NCI-H510A treated with DMSO at 0.1 percent for 48 hours (cell line): Measurements from ENCODE around the gene CNTN6.
"Not testable (repeated sequence)": the region's sequence is repeated elsewhere in the genome, so short reads cannot be mapped to it uniquely, and the experiment has no call there.

Experiments
- DNase-seq: peaks from one replicate; lab custom pipeline; 2025; lab: John Stamatoyannopoulos, UW

The CNTN6 gene

DNA sequence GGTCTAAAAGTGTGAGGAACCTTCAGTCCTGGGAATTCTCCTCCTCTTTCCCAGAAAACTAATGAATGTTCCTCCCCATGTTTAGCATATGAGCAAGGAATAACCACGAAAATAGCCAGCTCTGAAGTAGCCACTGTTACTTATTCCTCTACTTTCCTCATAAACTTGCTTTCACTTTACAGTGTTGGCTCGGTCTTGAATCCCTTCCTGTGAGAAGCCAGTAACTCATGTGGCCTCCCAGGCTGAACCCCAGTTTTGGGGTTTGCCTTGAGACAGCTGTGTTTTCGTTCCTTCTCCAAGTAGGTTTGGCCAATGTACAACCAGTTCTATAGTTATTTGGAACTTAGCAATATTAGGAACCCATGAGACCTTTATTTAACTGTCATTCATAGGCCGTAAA, 195.0 kb downstream of the CNTN6 start:
- no peak for DNase-seq

DNA sequence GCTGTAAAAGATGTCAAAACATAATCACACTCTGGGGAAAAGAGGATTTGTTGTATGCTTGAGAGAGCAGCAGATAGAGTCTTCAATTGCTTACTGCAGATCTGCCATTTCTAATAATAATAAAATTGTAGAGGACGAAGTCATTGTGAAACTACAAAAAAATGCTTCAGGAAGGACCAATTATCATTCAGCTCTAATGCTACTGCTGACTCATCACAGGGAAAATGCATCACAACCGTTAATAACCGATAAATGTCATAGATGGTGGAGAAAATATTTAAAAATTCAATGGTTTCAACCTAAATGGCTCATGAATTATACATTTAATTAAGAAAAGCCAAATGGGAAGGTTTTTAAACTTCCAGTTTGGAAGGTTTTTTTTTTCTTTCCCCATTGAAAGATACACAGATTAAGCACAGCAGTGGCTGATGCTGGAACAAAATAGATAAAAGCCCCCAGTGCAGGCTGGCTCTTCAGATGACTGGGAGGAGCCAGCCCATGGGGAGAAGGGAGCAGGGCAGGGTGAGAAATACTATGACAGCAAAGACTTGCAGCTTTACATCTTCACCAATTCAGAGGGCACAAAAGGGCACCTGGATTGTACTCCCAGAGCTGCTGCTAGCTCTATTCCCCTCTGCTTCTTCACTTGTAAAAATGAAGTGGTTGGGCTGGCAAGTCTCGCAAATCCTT, 196.1 kb downstream of the CNTN6 start:
- no peak for DNase-seq

- no peak for DNase-seq
Measured at GRCh38 chr3:1292571-1293071, 199.8 kb downstream of the CNTN6 start.

DNA sequence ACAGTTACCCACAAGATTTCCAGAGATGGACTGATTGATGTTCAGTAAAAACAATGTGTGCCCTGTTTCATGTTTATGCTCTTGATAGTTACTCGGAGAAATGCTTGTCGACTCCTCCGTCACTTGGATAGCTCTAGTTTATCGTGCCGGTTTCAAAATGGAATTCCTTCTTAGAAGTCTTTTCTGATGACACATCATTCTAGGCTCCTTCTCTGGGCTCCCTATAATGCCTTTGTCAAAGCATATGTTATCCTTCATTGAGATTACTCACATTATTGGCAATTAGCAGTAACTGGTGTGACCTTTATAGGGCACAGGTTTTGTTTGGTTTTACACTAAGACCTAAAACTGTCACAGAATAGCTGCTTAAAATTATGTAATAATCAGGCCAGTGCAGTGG, 201.8 kb downstream of the CNTN6 start:
- DNase-seq = no peak

DNA sequence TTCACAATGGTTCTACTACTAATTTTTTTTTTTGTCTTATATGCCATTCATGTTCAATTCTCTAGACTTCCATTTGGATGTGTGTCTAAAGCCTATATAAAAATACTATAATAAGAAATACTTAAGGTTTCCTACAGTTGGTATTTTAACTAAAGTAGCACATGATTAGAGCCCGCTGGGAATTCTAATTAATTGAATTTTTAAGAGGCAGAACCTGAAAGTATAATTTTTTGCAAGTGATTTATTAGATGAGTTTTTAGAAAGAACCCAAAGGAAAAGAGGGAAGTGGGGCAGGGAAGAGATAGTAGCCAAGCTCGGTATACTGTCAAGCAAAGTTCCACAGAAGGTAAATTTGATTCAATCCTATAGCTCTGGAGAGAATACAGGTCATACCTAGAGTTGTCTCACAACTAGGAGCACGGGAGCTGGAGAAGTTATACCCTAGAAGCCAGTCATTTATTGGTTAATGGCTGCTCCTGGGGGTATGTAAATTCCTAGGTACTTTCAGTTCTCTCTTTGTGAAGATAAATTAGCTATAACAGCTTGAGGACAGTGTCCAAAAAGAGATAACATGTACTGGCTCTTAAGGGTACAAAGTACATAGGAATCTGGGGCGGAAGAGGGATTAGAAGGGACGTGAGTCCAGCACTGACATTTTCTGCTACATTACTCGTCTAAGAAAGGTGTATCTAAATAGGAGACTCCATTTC, 225.6 kb downstream of the CNTN6 start:
- no peak for DNase-seq

DNA sequence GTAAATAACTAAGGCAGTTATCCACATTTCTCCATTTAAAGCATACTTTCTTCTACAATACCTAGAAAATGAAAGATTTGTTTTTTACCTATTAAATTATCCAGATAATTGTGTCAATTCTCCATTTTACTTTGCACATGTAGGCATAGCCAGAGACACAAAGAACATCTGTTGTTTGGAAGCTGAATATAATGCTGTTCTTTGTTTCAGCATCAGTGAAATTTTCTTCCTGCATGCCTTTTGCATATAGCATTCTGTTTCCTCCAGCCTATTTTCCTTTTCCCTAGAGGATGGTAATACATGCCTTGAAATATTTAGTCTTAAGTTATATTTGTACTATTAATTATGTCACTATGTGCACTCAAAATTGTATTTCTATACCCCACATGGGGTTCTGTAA, 233.7 kb downstream of the CNTN6 start:
- DNase-seq = no peak

DNA sequence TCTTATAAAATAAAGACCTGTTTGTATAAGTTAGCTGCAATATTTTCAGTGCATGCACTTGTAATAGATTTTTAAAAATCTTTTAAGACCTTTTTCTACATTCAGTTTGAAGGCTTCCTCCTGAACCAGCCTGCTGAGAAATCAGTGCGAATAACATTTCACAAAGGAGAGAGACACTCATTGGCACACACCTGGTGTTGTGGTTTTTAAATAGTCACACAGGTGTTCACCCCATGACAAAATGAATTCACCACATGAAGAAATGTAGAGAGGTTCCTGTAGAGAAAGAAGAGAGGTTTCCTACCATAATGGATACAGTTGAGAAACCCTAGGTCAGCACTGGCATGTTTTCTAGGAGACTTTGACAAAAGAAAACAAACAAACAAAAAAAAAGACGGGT, 237.3 kb downstream of the CNTN6 start:
- DNase-seq = no peak

DNA sequence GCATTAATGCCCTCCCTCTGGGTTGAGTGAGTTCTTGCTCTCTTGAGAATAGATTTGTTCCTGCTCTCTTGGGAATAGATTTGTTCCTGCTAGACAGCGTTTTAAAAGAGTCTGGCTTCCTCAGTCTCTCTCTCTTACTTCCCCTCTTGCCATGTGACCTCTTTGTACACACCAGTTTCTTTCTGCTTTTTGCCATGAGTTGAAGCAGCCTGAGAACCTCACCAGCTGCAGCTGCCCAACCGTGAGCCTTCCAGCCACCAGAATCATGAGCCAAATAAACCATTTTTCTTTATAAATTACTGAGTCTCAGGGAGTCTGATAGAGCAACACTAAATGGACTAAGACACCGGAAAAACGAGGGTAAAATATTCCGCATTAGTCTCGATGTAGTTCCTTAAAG, 253.6 kb downstream of the CNTN6 start:
- DNase-seq = no peak

DNA sequence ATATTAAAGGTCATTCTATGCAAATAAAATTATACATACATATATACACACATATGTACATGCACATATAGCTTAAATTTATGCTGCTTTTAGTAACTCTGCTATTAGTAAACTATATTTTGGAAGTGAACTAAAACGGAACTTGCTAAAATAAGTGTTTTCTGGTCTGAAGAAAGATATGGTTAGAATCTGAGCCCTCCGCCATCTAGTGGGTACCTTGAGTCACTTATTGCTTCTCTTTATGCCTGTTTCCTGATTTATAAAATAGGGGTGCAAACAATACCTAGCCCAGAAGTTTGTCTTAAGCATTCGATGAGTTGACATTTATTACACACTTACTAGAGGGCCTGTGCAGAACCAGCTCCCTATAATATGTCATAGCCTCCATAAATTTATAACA, 255.7 kb downstream of the CNTN6 start:
- no peak for DNase-seq

GRCh38 chr3:1350885-1351284, 258.1 kb downstream of the CNTN6 start:
- DNase-seq = no peak

GRCh38 chr3:1355691-1356090, 262.9 kb downstream of the CNTN6 start:
- no peak for DNase-seq

GRCh38 chr3:1356101-1356500, 263.3 kb downstream of the CNTN6 start:
- DNase-seq = no peak

- no peak for DNase-seq
Measured at GRCh38 chr3:1365528-1365927, 272.7 kb downstream of the CNTN6 start.

GRCh38 chr3:1374471-1374870, 281.6 kb downstream of the CNTN6 start:
- DNase-seq = peak; percentile 1

- no peak for DNase-seq
Measured at GRCh38 chr3:1375145-1375544, 282.3 kb downstream of the CNTN6 start.

DNA sequence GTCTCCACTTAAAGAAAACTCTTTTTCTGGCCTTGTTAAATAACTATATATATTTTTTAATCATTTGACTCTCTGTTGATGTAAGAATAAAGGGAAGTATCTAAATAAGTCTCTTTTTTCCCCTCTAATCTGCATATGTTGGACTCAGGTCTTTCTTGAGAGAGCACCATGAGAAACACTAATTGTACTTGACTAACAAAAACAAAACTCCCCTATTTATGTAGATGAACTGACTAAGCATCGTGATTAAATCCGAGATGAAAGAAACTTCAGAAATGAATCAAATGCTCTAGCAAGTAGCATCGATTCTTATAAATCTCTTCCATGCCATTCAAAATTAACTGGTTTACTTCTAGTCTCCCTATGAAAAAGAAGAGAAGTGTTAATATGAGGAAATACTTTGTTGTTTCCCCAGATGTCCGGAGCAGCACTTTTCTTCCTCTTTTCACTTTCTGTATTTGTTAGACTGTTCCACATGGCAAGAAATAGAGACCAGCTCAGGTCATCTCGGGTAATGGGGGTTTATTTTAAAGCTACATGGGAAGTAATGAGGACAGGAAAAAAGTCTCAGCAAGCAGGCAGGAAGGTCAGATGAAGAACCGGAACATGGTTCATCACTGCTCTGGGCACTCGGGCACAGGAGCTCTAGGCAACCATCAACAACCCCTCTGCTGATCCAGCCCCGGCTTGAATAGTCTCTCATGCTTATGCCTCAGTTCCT, 288.3 kb downstream of the CNTN6 start:
- no peak for DNase-seq

GRCh38 chr3:1381647-1382036, 288.8 kb downstream of the CNTN6 start:
- DNase-seq = no peak

- not testable (repeated sequence) for DNase-seq
Measured at GRCh38 chr3:1387396-1387905, 294.6 kb downstream of the CNTN6 start.

DNA sequence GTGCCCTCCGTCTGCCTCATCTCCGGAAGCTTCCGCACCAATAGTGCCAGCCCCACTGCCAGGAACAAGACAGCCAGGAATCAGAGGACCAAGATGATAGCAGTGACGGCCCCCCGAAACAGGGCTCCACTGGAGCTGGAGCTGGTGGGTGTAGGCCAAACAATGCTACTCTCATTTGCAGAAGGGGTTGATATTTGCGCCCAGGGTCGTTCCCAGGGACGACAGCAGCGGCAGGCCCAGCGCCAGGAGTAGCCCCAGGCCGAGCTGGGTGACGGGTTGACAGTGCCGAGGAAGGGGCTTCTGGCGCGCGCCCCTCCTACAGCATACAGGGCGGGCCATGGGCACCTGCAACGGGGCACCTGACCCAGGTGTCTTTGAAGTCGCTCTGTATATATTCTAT, 301.4 kb downstream of the CNTN6 start:
- no peak for DNase-seq

- DNase-seq = no peak
Measured at GRCh38 chr3:1400571-1400970, 307.7 kb downstream of the CNTN6 start.

- peak; percentile 46 for DNase-seq
Measured at GRCh38 chr3:1404270-1404962, 311.6 kb downstream of the CNTN6 start.

DNA sequence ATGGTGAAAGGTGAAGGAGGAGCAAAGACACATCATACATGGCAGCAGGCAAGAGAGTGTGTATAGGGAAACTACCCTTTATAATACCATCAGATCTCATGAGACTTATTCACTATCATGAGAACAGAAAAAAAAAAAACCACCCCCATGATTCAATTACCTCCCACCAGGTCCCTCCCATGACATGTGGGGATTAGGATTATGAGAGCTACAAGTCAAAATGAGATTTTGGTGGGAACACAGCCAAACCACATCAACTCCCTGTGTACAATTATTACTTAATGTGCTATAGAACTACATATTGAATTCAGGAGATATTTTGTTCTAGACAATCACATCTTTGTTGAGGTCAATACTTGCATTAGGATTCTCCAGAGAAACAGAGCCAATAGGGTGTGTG, 313.4 kb downstream of the CNTN6 start:
- DNase-seq = no peak
